LNCaP clone FGC (cell line): ENCODE measurements around the gene LIPI.

Source experiments
- DNase-seq: peaks from one replicate; pipeline ENCODE4 v3.0.0-alpha.2; 2011; ENCODE audit warnings: low read depth
- H3K4me3 ChIP-seq: 2 replicates; pipeline ENCODE4 v1.5.1; 2011; ENCODE audit warnings: mild to moderate bottlenecking, low read depth, low read length, control low read depth
- CTCF ChIP-seq: IDR thresholded peaks from 2 replicates; pipeline ENCODE4 v1.5.1; 2012; ENCODE audit warnings: mild to moderate bottlenecking; ENCODE audit not compliant: control insufficient read depth, insufficient read depth; ENCODE audit errors: extremely low read depth

LIPI gene

GRCh38 chr21:14086553-14086952 lies 124.2 kb downstream of the LIPI start:
- no peak overlapping the region for H3K4me3 ChIP-seq
- no peak for DNase-seq
- no peak for TF ChIP-seq CTCF

GRCh38 chr21:14084701-14085100 lies 126.1 kb downstream of the LIPI start:
- no peak for DNase-seq
- no peak for TF ChIP-seq CTCF
- no peak overlapping the region for H3K4me3 ChIP-seq

- TF ChIP-seq CTCF: no peak
- no peak for DNase-seq
- no peak overlapping the region for H3K4me3 ChIP-seq
Observed at GRCh38 chr21:14084068-14084501, 126.7 kb downstream of the LIPI start.

- DNase-seq: no peak
- no peak overlapping the region for H3K4me3 ChIP-seq
- no peak for TF ChIP-seq CTCF
Observed at GRCh38 chr21:14080764-14081096, 130.0 kb downstream of the LIPI start.

- TF ChIP-seq CTCF: no peak
- no peak for DNase-seq
- no peak overlapping the region for H3K4me3 ChIP-seq
Observed at GRCh38 chr21:14080040-14080763, 130.6 kb downstream of the LIPI start.

- DNase-seq: no peak
- TF ChIP-seq CTCF: no peak
- no peak overlapping the region for H3K4me3 ChIP-seq
Observed at GRCh38 chr21:14078746-14079375, 131.9 kb downstream of the LIPI start.

GRCh38 chr21:14076143-14076806 lies 134.5 kb downstream of the LIPI start:
- TF ChIP-seq CTCF: no peak
- no peak for DNase-seq
- no peak overlapping the region for H3K4me3 ChIP-seq
